Stimulated activated CD8-positive, alpha-beta memory T cell treated with anti-CD3 and anti-CD28 coated beads, Interleukin-7, amount 100 ng/mL, for 4 hours (primary cell): ENCODE measurements around the gene MAPK1.
"Not testable (repeated sequence)": the region's sequence is repeated elsewhere in the genome, so short reads cannot be mapped to it uniquely, and the experiment has no call there.

Experiments
- DNase-seq, 2 donors: peaks; one replicate each; pipeline ENCODE4 v3.0.0-alpha.2; 2020; ENCODE audit warnings: low read depth in 2 of 2

MAPK1 gene

GRCh38 chr22:21726650-21727049, 140.8 kb downstream of the MAPK1 start:
- peak in 1 of 2 donors; percentile 5 for DNase-seq

- DNase-seq: no peak
Measured at GRCh38 chr22:21725956-21726649, 141.3 kb downstream of the MAPK1 start.

GRCh38 chr22:21724496-21724895, 142.9 kb downstream of the MAPK1 start:
- DNase-seq: not testable (repeated sequence)

- not testable (repeated sequence) for DNase-seq
Measured at GRCh38 chr22:21721195-21721852, 146.1 kb downstream of the MAPK1 start.

GRCh38 chr22:21720191-21720859, 147.1 kb downstream of the MAPK1 start:
- not testable (repeated sequence) for DNase-seq

GRCh38 chr22:21719024-21719423, 148.4 kb downstream of the MAPK1 start:
- DNase-seq: no peak

GRCh38 chr22:21718499-21718898, 148.9 kb downstream of the MAPK1 start:
- DNase-seq: no peak

GRCh38 chr22:21716395-21717122, 150.9 kb downstream of the MAPK1 start:
- not testable (repeated sequence) for DNase-seq

- no peak for DNase-seq
Measured at GRCh38 chr22:21714786-21715185, 152.7 kb downstream of the MAPK1 start.

GRCh38 chr22:21714059-21714770, 153.2 kb downstream of the MAPK1 start:
- no peak for DNase-seq

GRCh38 chr22:21713428-21714058, 153.9 kb downstream of the MAPK1 start:
- DNase-seq: no peak

- peak; percentile 35 to 42 for DNase-seq
Measured at GRCh38 chr22:21712751-21713427, 154.6 kb downstream of the MAPK1 start.

- no peak for DNase-seq
Measured at GRCh38 chr22:21711851-21712250, 155.6 kb downstream of the MAPK1 start.

GRCh38 chr22:21710156-21710555, 157.3 kb downstream of the MAPK1 start:
- DNase-seq: no peak

- DNase-seq: no peak
Measured at GRCh38 chr22:21709688-21710087, 157.8 kb downstream of the MAPK1 start.

- DNase-seq: no peak
Measured at GRCh38 chr22:21708960-21709359, 158.5 kb downstream of the MAPK1 start.

- no peak for DNase-seq
Measured at GRCh38 chr22:21707677-21708076, 159.8 kb downstream of the MAPK1 start.
